ENCODE results near the gene GRK1. TPM values are rescaled to one million over a fixed set of nuclear protein-coding genes. Genes with fewer than 3 reads are reported as not detected.

Gene GRK1
- total RNA-seq, 4 donors from 2014 or later, result not detected

DNA sequence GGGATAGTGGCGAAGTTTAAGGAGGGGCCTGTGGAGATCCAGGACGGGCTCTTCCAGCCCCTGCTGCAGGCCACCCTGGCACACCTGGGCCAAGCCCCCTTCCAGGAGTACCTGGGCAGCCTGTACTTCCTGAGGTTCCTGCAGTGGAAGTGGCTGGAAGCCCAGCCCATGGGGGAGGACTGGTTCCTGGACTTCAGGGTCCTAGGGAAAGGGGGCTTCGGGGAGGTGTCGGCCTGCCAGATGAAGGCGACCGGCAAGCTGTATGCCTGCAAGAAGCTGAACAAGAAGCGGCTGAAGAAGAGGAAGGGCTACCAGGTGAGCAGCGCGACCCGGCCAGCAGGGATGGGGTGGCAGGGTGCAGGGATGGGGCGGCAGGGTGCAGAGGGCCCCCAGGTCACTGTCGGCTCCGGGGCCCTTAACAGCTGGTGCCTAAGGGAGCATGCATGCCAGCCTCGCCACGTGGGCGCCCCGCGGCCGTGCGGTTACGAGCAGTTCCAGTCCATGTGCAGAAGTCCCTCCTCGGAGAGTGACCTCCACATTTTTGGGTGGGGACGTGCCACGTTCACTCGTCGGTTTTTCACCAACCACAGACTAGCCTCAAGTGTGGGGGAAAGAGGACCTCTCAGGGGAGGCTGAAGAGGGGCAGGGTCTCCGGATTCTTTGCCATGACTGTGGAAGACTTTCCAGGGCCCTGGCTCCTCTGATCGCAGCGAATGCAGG is 912 bp downstream of the GRK1 start:
- peak; percentile 46 to 75 for DNase-seq (ENCODE audit: low spot score in 2 of 2)

DNA sequence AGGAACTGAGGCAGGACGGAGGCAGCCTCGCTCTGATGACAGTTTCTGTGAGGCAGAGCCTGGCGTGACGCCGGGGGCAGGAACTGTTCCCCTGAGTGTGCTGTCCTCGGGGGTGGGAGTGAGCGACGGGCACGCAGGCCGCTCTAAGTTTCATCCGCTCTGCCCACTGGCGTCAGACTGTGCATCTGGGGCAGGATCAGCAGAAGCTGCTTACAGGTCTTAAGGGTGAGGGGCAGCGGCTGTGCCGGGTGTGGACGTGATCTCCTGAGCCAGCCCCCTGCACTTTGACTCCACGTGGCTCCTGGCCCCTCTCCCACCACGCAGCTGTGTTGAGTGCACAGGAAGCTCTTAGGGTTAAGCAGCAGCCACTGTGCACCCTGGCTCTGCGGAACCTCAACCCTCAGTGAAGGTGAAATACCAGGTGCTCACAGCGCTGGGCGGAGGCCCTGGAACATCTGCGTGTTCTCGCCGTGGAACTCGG is 1.5 kb downstream of the GRK1 start:
- 62% methylated on average over 17 of the region's 24 CpGs for WGBS
- Histone ChIP-seq H3K27me3 (no peaks in the 10 kb centered on the region), H3K9me3 (no peaks in the 10 kb centered on the region), H3K27ac (no peak overlapping the region), H3K4me3 (no peak overlapping the region), H3K4me1 (no peaks in the 10 kb centered on the region), H3K36me3 (no peaks in the 10 kb centered on the region)
- DNase-seq (ENCODE audit: low spot score in 2 of 2), result peak; percentile 43 to 74
- TF ChIP-seq EP300 (IDR thresholded peaks at IDR 0.05), result no peak
- TF ChIP-seq POLR2A (IDR thresholded peaks at IDR 0.05), result no peak
- no peak for TF ChIP-seq POLR2AphosphoS5 (IDR thresholded peaks at IDR 0.05)
- TF ChIP-seq, protein P1, sequence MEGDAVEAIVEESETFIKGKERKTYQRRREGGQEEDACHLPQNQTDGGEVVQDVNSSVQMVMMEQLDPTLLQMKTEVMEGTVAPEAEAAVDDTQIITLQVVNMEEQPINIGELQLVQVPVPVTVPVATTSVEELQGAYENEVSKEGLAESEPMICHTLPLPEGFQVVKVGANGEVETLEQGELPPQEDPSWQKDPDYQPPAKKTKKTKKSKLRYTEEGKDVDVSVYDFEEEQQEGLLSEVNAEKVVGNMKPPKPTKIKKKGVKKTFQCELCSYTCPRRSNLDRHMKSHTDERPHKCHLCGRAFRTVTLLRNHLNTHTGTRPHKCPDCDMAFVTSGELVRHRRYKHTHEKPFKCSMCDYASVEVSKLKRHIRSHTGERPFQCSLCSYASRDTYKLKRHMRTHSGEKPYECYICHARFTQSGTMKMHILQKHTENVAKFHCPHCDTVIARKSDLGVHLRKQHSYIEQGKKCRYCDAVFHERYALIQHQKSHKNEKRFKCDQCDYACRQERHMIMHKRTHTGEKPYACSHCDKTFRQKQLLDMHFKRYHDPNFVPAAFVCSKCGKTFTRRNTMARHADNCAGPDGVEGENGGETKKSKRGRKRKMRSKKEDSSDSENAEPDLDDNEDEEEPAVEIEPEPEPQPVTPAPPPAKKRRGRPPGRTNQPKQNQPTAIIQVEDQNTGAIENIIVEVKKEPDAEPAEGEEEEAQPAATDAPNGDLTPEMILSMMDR (IDR thresholded peaks at IDR 0.05), result no peak

More for the DNA sequence above, 912 bp downstream of the GRK1 start:
- WGBS, result 88% methylated on average over 23 of the region's 29 CpGs
- TF ChIP-seq POLR2A (IDR thresholded peaks at IDR 0.05) (no peak), EP300 (IDR thresholded peaks at IDR 0.05) (no peak)
- TF ChIP-seq, protein P1 (IDR thresholded peaks at IDR 0.05), result no peak
- H3K36me3 ChIP-seq, result no peaks in the 10 kb centered on the region
- no peak overlapping the region for H3K4me3 ChIP-seq
- no peak overlapping the region for H3K27ac ChIP-seq
- no peaks in the 10 kb centered on the region for H3K4me1 ChIP-seq
- no peaks in the 10 kb centered on the region for H3K27me3 ChIP-seq
- no peaks in the 10 kb centered on the region for H3K9me3 ChIP-seq

DNA sequence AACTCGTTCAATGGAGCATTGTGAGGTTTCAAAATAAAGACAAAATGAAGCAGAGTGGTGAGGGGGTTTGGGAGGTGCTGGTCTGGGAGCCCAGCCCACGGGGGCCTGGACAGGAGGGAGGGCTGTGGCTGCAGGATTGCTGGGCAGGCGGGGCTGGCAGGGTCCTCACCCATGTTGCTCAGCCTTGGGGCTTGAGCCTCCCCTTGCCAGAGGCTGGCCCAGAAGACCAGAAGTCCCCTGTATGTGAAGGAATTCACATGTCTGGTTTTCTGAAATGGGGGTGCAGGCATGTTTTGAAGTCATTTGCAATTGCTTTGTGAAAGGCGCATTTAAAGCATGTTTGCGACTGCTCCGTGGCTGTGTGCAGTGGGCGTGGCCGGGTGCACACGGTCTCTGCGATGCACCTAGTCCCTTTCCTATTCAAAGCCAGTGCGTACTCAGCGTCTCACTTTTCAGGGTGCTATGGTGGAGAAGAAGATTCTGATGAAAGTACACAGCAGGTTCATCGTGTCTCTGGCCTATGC is 2.3 kb downstream of the GRK1 start:
- WGBS, result 74% methylated on average over 13 of the region's 13 CpGs

DNA sequence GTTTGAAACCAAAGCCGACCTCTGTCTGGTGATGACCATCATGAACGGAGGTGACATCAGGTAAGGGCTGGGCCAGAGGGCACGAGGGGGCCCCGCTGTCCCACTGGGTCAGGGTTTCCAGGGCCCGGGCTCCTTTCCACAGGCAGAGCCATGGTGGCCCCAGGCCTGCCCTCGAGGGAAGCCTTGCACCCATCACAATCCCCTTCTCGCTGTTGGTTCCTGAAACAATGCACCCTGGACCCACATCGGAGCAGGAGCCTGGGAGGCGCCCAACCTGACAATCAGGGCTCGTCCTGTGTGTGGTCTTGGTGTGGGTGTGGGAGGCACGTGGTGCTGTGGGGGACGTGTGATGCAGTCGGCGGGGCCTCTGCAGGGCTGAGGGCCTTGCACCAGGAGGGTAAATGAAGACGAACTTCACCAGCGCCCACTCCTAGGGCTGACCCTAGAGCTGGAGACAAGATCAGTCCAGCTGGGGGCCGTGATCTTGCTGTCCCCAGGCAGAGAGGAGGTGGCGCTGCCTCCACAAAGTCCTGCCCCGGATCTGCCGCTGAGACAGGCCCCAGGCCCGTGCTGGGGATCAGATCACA is 2.8 kb downstream of the GRK1 start:
- Histone ChIP-seq H3K27ac (no peak overlapping the region), H3K9me3 (no peaks in the 10 kb centered on the region), H3K27me3 (no peaks in the 10 kb centered on the region), H3K4me1 (no peaks in the 10 kb centered on the region), H3K36me3 (no peaks in the 10 kb centered on the region), H3K4me3 (no peak overlapping the region)
- peak; percentile 53 to 74 for DNase-seq (ENCODE audit: low spot score in 2 of 2)
- TF ChIP-seq POLR2AphosphoS5 (IDR thresholded peaks at IDR 0.05) (no peak), POLR2A (IDR thresholded peaks at IDR 0.05) (no peak), EP300 (IDR thresholded peaks at IDR 0.05) (no peak)
- TF ChIP-seq, protein P1 (IDR thresholded peaks at IDR 0.05), result no peak
- 79% methylated on average over 17 of the region's 21 CpGs for WGBS

More for the DNA sequence above, 2.3 kb downstream of the GRK1 start:
- Histone ChIP-seq H3K9me3 (no peaks in the 10 kb centered on the region), H3K27me3 (no peaks in the 10 kb centered on the region), H3K36me3 (no peaks in the 10 kb centered on the region), H3K4me3 (no peak overlapping the region), H3K4me1 (no peaks in the 10 kb centered on the region), H3K27ac (no peak overlapping the region)
- TF ChIP-seq, protein P1 (IDR thresholded peaks at IDR 0.05), result no peak
- TF ChIP-seq EP300 (IDR thresholded peaks at IDR 0.05) (no peak), POLR2AphosphoS5 (IDR thresholded peaks at IDR 0.05) (no peak), POLR2A (IDR thresholded peaks at IDR 0.05) (no peak)
- peak in 1 of 2 donors; percentile 48 for DNase-seq (ENCODE audit: low spot score in 2 of 2)

DNA sequence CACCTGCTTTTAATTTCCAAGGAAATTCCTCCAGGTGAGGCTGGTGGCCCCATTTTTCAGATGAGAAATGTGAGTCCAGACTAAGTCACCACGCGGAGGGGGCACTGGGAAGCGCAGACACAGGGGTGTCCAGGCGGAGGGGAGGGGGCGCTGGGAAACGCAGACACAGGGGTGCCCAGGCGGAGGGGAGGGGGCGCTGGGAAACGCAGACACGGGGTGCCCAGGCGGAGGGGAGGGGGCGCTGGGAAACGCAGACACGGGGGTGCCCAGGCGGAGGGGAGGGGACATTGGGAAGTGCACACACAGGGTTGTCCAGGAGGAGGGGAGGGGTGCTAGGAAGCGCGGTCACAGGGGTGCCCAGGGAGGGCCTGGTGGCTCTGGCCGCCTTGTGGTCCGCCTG is 3.5 kb downstream of the GRK1 start:
- no peaks in the 10 kb centered on the region for H3K9me3 ChIP-seq
- DNase-seq (ENCODE audit: low spot score in 2 of 2), result peak in 1 of 2 donors; percentile 53
- no peak overlapping the region for H3K4me3 ChIP-seq
- no peaks in the 10 kb centered on the region for H3K27me3 ChIP-seq
- TF ChIP-seq POLR2A (IDR thresholded peaks at IDR 0.05) (no peak), EP300 (IDR thresholded peaks at IDR 0.05) (no peak), POLR2AphosphoS5 (IDR thresholded peaks at IDR 0.05) (no peak)
- TF ChIP-seq, protein P1 (IDR thresholded peaks at IDR 0.05), result no peak
- no peaks in the 10 kb centered on the region for H3K36me3 ChIP-seq
- WGBS, result 84% methylated on average over 19 of the region's 19 CpGs
- H3K4me1 ChIP-seq, result no peaks in the 10 kb centered on the region
- no peak overlapping the region for H3K27ac ChIP-seq
